Duodenal mucosa (tissue), 2 donors: Measurements from ENCODE around the gene SEC11A.

Experiments
- H3K27ac ChIP-seq: one replicate; pipeline ENCODE4 v1.7.0; 2013; ENCODE audit warnings: low read depth, low read length
- H3K27me3 ChIP-seq, 2 donors: one replicate each; pipeline ENCODE4 v1.7.0; 2013; ENCODE audit warnings: low read length in 2 of 2, control low read depth in 1 of 2; ENCODE audit not compliant: insufficient read depth in 2 of 2, control insufficient read depth in 1 of 2
- H3K36me3 ChIP-seq, 2 donors: one replicate each; pipeline ENCODE4 v1.7.0; 2013; ENCODE audit warnings: low read length in 2 of 2, control low read depth in 1 of 2; ENCODE audit not compliant: insufficient read depth in 2 of 2, control insufficient read depth in 1 of 2
- H3K4me1 ChIP-seq, 2 donors: one replicate each; pipeline ENCODE4 v1.7.0; 2013; ENCODE audit warnings: low read length in 2 of 2, control low read depth in 1 of 2; ENCODE audit not compliant: insufficient read depth in 2 of 2, control insufficient read depth in 1 of 2
- H3K4me3 ChIP-seq, 2 donors: one replicate each; pipeline ENCODE4 v1.7.0; 2013; ENCODE audit warnings: low read length in 2 of 2, low read depth in 1 of 2
- H3K9ac ChIP-seq, 2 donors: one replicate each; pipeline ENCODE4 v1.7.0; 2013; ENCODE audit warnings: low read length in 2 of 2, low read depth in 1 of 2
- H3K9me3 ChIP-seq, 2 donors: one replicate each; pipeline ENCODE4 v1.7.0; 2013; ENCODE audit warnings: low read length in 2 of 2, control low read depth in 1 of 2; ENCODE audit not compliant: control insufficient read depth in 1 of 2

Gene SEC11A

DNA sequence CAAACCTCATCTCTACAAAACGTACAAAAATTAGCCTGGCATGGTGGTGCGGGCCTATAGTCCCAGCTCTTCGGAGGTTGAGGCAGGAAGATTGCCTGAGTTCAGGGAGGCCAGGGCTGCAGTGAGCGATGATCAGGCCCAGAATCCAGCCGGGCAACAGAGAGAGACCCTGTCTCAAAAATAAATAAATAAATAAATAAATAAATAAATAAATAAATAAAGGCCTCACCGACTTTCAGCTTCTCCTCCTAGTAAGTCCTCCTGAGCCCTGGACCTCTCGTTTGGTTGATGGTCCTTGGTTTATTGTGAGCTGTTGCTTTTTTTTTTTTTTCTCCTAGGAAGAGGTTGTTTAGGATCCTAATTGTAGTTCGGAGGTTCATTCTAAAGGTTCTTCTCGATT is 86.9 kb downstream of the SEC11A start:
- Histone ChIP-seq H3K9me3 (no peaks in the 10 kb centered on the region), H3K27ac (no peak overlapping the region), H3K36me3 (no peaks in the 10 kb centered on the region), H3K27me3 (no peaks in the 10 kb centered on the region), H3K9ac (no peak overlapping the region), H3K4me1 (peaks cover 13 to 14% of the 10 kb centered on the region in 2 donors), H3K4me3 (no peak overlapping the region)

DNA sequence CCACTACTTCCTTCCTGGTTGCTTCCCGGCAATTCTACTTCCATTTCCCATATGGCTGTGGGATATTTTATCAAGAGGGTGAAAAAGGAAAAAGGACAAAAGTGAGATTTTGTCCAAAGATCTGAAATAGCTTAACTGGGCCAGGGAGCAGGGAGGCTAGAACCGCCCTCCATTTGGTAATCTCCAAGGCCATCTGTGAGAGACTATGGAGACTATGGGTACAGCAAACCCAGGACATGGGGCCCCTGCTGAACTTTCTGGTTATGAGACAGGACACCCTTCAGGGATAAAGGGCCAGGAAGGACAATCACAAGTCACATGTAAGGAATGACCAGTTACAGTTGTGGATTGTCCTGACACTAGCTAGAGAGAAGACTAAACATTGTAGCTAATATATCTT is 90.8 kb downstream of the SEC11A start:
- Histone ChIP-seq H3K36me3 (peaks cover 23 to 29% of the 10 kb centered on the region in 2 donors), H3K4me1 (no peaks in the 10 kb centered on the region), H3K27ac (no peak overlapping the region), H3K9ac (no peak overlapping the region), H3K9me3 (peaks cover 21 to 24% of the 10 kb centered on the region in 2 donors), H3K27me3 (no peaks in the 10 kb centered on the region), H3K4me3 (no peak overlapping the region)

DNA sequence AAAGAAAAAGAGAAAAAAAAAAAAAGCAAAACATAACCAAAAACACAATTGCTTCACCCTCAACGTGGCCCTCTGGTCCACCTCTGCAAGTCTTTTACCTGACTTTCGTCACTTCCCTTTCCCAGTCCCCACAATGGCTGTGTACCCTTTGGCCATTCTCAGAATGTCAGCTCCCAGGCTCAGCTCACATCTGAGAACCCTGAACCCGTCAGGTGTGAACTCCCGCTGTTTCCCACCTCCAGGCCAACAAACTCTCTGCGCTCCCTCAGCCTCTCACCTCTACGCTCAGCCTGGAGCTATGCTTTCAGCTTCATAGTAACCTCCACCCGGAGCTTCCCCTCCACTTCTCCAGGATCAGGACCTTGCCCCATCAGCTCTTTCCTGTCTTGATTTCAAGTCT is 91.6 kb downstream of the SEC11A start:
- Histone ChIP-seq H3K27me3 (no peaks in the 10 kb centered on the region), H3K4me3 (no peak overlapping the region), H3K36me3 (peaks cover 23 to 29% of the 10 kb centered on the region in 2 donors), H3K27ac (no peak overlapping the region), H3K4me1 (no peaks in the 10 kb centered on the region), H3K9ac (no peak overlapping the region), H3K9me3 (peaks cover 21 to 24% of the 10 kb centered on the region in 2 donors)

- H3K9me3 ChIP-seq: peaks cover 21 to 24% of the 10 kb centered on the region in 2 donors
- no peak overlapping the region for H3K27ac ChIP-seq
- H3K9ac ChIP-seq: no peak overlapping the region
- H3K4me1 ChIP-seq: peaks cover 0 to 5% of the 10 kb centered on the region in 2 donors
- no peaks in the 10 kb centered on the region for H3K27me3 ChIP-seq
- peaks cover 23 to 29% of the 10 kb centered on the region in 2 donors for H3K36me3 ChIP-seq
- no peak overlapping the region for H3K4me3 ChIP-seq
These were observed 94.5 kb downstream of the SEC11A start for GRCh38 chr15:84621358-84621979.

DNA sequence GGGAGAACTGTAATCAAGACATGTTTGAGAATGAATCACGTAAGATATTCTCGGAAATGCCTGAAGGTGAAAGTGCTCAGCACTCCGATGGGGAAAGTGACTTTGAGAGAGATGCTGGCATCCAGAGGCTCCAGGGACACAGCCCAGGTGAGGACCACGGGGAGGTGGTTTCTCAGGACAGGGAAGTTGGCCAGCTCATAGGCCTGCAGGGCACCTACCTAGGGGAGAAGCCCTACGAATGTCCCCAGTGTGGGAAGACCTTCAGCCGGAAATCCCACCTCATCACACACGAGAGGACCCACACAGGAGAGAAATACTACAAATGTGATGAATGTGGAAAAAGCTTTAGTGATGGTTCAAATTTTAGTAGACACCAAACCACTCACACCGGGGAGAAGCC is 95.3 kb downstream of the SEC11A start:
- Histone ChIP-seq H3K27me3 (no peaks in the 10 kb centered on the region), H3K4me3 (no peak overlapping the region), H3K9ac (no peak overlapping the region), H3K9me3 (peaks cover 21 to 24% of the 10 kb centered on the region in 2 donors), H3K27ac (no peak overlapping the region), H3K4me1 (peaks cover 0 to 5% of the 10 kb centered on the region in 2 donors), H3K36me3 (peaks cover 23 to 29% of the 10 kb centered on the region in 2 donors)
